ENCODE measurements around the gene NR1H3.

GRCh38 chr11:47213950-47214565 is 43.7 kb upstream of the NR1H3 start:
- TF ChIP-seq CTCF (conservative IDR thresholded peaks at IDR 0.05; ENCODE audit: low read depth, low read length): no peak
- TF ChIP-seq EZH2 (IDR thresholded peaks at IDR 0.05; ENCODE audit: low read length, unreplicated experiment): no peak
